Brain microvascular endothelial cell (primary cell): ENCODE results near the gene TMEM214.

Experiments
- DNase-seq: peaks from one replicate; pipeline ENCODE4 v3.0.0-alpha.2; 2020
- H3K27ac ChIP-seq: fragments of 250-450 bp; sonication (Bioruptor Pico); 2 replicates; pipeline ENCODE4 v1.5.1; 2020; ENCODE audit warnings: mild to moderate bottlenecking, moderate library complexity
- H3K27me3 ChIP-seq: fragments of 250-450 bp; sonication (Bioruptor Pico); replicated peaks from 2 replicates; pipeline ENCODE4 v1.5.1; 2020; ENCODE audit warnings: mild to moderate bottlenecking
- H3K36me3 ChIP-seq: fragments of 250-450 bp; sonication (Bioruptor Pico); replicated peaks from 2 replicates; pipeline ENCODE4 v1.5.1; 2020; ENCODE audit warnings: mild to moderate bottlenecking
- H3K4me3 ChIP-seq: 2 replicates; pipeline ENCODE4 v1.5.1; 2011; ENCODE audit warnings: low read depth, mild to moderate bottlenecking, control low read depth, low read length, moderate library complexity
- in situ Hi-C: cut with HindIII; loops from 2 replicates; pipeline ENCODE4 v1.10.0; 2017; ENCODE audit warnings: low sequenced_read_pairs, low pct_ligation_motif_present
- TF ChIP-seq, protein P1 (sequence below): IDR thresholded peaks from 2 replicates; pipeline ENCODE4 v1.5.1; 2011; ENCODE audit warnings: low read depth, mild to moderate bottlenecking, moderate library complexity, low read length, control low read depth, inconsistent platforms; ENCODE audit errors: missing control alignments

TMEM214 gene

DNA sequence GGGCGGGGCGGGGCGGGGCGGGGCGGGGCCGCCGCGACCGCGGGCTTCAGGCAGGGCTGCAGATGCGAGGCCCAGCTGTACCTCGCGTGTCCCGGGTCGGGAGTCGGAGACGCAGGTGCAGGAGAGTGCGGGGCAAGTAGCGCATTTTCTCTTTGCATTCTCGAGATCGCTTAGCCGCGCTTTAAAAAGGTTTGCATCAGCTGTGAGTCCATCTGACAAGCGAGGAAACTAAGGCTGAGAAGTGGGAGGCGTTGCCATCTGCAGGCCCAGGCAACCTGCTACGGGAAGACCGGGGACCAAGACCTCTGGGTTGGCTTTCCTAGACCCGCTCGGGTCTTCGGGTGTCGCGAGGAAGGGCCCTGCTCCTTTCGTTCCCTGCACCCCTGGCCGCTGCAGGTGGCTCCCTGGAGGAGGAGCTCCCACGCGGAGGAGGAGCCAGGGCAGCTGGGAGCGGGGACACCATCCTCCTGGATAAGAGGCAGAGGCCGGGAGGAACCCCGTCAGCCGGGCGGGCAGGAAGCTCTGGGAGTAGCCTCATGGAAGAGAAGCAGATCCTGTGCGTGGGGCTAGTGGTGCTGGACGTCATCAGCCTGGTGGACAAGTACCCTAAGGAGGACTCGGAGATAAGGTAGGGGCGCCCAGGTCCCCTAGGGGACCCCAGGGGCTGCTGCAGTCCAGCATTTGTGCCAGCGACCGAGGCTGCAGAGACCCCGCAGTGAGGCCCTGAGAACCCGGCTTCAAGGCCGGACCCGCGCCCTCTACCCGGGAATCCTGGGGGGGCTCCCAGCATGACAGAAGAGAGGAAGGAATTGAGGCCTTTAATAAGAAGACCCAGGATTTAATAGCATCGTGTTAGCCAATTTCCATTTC is 54.2 kb downstream of the TMEM214 start, which contains the start of gene KHK:
KHK (plus strand) TSS at position 49 of the 870 bp plus-strand sequence; CDS start at position 537, 488 bp downstream.
- peak within 1 kb of the TSS; percentile 53 for H3K27ac ChIP-seq
- no peaks in the 10 kb centered on the region for H3K27me3 ChIP-seq
- DNase-seq, result no peak
- in situ Hi-C loops, result no loop called here
- H3K36me3 ChIP-seq, result peaks cover 3% of the 10 kb centered on the region
- peak within 1 kb of the TSS; percentile 59 for H3K4me3 ChIP-seq
- TF ChIP-seq, protein P1, sequence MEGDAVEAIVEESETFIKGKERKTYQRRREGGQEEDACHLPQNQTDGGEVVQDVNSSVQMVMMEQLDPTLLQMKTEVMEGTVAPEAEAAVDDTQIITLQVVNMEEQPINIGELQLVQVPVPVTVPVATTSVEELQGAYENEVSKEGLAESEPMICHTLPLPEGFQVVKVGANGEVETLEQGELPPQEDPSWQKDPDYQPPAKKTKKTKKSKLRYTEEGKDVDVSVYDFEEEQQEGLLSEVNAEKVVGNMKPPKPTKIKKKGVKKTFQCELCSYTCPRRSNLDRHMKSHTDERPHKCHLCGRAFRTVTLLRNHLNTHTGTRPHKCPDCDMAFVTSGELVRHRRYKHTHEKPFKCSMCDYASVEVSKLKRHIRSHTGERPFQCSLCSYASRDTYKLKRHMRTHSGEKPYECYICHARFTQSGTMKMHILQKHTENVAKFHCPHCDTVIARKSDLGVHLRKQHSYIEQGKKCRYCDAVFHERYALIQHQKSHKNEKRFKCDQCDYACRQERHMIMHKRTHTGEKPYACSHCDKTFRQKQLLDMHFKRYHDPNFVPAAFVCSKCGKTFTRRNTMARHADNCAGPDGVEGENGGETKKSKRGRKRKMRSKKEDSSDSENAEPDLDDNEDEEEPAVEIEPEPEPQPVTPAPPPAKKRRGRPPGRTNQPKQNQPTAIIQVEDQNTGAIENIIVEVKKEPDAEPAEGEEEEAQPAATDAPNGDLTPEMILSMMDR, result no peak

GRCh38 chr2:27087823-27088410 is 55.2 kb downstream of the TMEM214 start:
- Histone ChIP-seq H3K36me3 (peaks cover 3% of the 10 kb centered on the region), H3K27me3 (no peaks in the 10 kb centered on the region), H3K27ac (no peak overlapping the region), H3K4me3 (no peak overlapping the region)
- no peak for DNase-seq
- in situ Hi-C loops, result no loop called here
- TF ChIP-seq, protein P1, result no peak

DNA sequence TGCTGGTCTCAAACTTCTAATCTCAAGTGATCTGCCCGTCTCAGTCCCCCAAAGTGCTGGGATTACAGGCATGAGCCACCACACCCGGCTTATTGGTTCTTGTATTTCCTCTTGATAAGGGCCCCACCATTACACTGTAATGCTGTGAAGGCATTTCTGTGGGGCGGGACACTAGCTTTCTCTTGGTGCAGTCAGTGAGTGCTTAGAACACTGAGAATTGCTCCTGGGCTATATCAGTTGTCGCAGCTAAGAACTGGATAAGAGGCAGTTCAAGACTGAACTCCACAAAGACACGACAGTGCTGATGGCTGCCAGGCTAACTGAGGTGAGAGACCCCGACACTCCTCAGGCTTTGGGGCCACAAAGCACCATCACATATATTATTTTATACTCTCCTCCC is 55.9 kb downstream of the TMEM214 start:
- H3K27me3 ChIP-seq, result no peaks in the 10 kb centered on the region
- no peak for DNase-seq
- no peak overlapping the region for H3K27ac ChIP-seq
- no peaks in the 10 kb centered on the region for H3K36me3 ChIP-seq
- TF ChIP-seq, protein P1, result no peak
- in situ Hi-C loops, result no loop called here
- no peak overlapping the region for H3K4me3 ChIP-seq

GRCh38 chr2:27089111-27089954 is 56.6 kb downstream of the TMEM214 start:
- TF ChIP-seq, protein P1, result no peak
- Histone ChIP-seq H3K27ac (no peak overlapping the region), H3K4me3 (no peak overlapping the region), H3K27me3 (no peaks in the 10 kb centered on the region), H3K36me3 (no peaks in the 10 kb centered on the region)
- in situ Hi-C loops, result no loop called here
- no peak for DNase-seq
